Uterus (tissue), 4 donors: ENCODE data around the gene MAPKBP1. TPM values are rescaled to one million over a fixed set of nuclear protein-coding genes. Genes with fewer than 3 reads are reported as not detected.
"Not testable (repeated sequence)": the region's sequence is repeated elsewhere in the genome, so short reads cannot be mapped to it uniquely, and the experiment has no call there.

Experiments
- DNase-seq, 2 donors: peaks; one replicate each; pipeline ENCODE4 v3.0.0-alpha.2; 2019 to 2020
- H3K27ac ChIP-seq, 2 donors: fragments of 200-600 bp; sonication (generic); 1 replicate in 1 of 2; 2 replicates in 1 of 2; pipeline ENCODE4 v1.5.1; 2016 to 2018
- H3K27me3 ChIP-seq, 2 donors: fragments of 200-600 bp; sonication (generic); one replicate each; pipeline ENCODE4 v1.5.1; 2018 to 2019; ENCODE audit warnings: control low read depth in 1 of 2
- H3K36me3 ChIP-seq, 2 donors: fragments of 200-600 bp; sonication (generic); one replicate each; pipeline ENCODE4 v1.5.1; 2019; ENCODE audit warnings: control low read depth in 1 of 2
- H3K4me1 ChIP-seq, 2 donors: fragments of 200-600 bp; sonication (generic); one replicate each; pipeline ENCODE4 v1.5.1; 2018 to 2019; ENCODE audit warnings: control low read depth in 1 of 2
- H3K4me3 ChIP-seq, 2 donors: fragments of 200-600 bp; sonication (generic); 1 replicate in 1 of 2; 2 replicates in 1 of 2; pipeline ENCODE4 v1.5.1; 2018 to 2019; ENCODE audit warnings: mild to moderate bottlenecking in 1 of 2
- H3K9me3 ChIP-seq, 2 donors: fragments of 200-600 bp; sonication (generic); one replicate each; pipeline ENCODE4 v1.5.1; 2019; ENCODE audit warnings: control low read depth in 1 of 2
- CTCF ChIP-seq, 4 experiments: fragments of 200-600 bp in 2 of 4; fragments of 450-650 bp in 2 of 4; sonication (generic) in 2 of 4; IDR thresholded peaks; one replicate each; pipeline ENCODE4 v1.5.1; 2016 to 2019; ENCODE audit warnings: antibody characterized with exemption in 4 of 4, mild to moderate bottlenecking in 2 of 4, moderate library complexity in 1 of 4
- POLR2A ChIP-seq, 2 donors: fragments of 450-650 bp; IDR thresholded peaks; one replicate each; pipeline ENCODE4 v1.6.1; 2016; ENCODE audit warnings: antibody characterized with exemption in 2 of 2, mild to moderate bottlenecking in 1 of 2, moderate library complexity in 1 of 2
- intact Hi-C: fragments of 100-400 bp; cut with DNase I; formaldehyde crosslinking; loops from one replicate; pipeline ENCODE4 v1.15.1; 2023; ENCODE audit warnings: low total_unique reads
- total RNA-seq, 4 donors: library from RNA; depleted of rRNA in 3 of 4; stranded (reverse); fragments of >200 nt in 3 of 4; gene quantifications; one replicate each; pipeline versions ENCODE4 v1.1.0 to v1.2.4, GENCODE V29; 2014 to 2023
- donor health status: DM: yes; HTN: yes; CAD: no.

MAPKBP1 gene, protein sequence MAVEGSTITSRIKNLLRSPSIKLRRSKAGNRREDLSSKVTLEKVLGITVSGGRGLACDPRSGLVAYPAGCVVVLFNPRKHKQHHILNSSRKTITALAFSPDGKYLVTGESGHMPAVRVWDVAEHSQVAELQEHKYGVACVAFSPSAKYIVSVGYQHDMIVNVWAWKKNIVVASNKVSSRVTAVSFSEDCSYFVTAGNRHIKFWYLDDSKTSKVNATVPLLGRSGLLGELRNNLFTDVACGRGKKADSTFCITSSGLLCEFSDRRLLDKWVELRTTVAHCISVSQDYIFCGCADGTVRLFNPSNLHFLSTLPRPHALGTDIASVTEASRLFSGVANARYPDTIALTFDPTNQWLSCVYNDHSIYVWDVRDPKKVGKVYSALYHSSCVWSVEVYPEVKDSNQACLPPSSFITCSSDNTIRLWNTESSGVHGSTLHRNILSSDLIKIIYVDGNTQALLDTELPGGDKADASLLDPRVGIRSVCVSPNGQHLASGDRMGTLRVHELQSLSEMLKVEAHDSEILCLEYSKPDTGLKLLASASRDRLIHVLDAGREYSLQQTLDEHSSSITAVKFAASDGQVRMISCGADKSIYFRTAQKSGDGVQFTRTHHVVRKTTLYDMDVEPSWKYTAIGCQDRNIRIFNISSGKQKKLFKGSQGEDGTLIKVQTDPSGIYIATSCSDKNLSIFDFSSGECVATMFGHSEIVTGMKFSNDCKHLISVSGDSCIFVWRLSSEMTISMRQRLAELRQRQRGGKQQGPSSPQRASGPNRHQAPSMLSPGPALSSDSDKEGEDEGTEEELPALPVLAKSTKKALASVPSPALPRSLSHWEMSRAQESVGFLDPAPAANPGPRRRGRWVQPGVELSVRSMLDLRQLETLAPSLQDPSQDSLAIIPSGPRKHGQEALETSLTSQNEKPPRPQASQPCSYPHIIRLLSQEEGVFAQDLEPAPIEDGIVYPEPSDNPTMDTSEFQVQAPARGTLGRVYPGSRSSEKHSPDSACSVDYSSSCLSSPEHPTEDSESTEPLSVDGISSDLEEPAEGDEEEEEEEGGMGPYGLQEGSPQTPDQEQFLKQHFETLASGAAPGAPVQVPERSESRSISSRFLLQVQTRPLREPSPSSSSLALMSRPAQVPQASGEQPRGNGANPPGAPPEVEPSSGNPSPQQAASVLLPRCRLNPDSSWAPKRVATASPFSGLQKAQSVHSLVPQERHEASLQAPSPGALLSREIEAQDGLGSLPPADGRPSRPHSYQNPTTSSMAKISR (N-terminal part only)
- total RNA-seq = 10 to 100 TPM in 3 of 4 donors, 1 to 10 TPM in 1; 5.9 to 56.2 (median 23.5) TPM

DNA sequence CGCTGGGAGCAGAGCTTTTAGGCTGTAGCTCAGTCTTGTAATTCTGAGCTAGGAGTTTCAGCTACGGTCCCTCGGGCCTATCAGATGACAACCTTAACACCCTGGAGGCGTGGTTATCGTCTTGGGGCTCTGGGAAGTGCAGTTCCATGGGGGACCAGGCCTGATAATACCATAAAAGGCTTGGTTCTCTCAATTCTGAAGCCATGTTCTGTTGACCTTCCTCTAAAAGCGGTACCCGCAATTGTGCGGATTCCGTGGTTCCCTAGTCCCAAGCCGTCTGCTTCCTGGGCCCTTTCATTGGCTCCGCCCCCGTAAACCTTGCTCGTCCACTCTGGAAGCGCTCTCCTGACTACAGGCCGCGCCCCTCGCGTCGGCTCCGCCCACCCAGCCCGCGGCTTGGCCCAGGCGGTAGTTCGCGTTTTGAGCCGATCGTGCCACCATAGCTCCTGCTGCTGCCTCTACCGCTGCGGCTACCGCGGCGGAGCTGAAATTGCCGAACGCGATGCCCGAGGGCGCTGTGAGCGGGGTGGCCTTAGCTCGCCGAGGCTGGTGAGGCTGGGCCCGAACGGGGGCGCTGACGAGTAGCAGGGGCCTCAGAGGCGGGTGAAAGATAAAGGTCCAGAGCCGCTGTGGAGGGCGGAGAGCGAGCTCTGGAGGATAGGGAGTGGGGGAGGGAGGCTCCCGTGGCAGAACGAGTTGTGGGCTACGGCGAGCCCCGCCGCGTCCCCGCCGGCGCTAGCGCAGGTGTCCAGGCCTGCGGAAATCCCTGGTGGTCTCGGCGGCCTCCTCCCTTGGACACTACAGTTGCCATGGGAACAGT lies at the start of gene MAPKBP1:
Gene MAPKBP1, plus strand, starts transcription at position 423 of the 820 bp plus-strand sequence. CDS start 792 bp downstream, outside the sequence.
- Histone ChIP-seq H3K4me3 (peak within 1 kb of the TSS; percentile 55 to 71), H3K36me3 (no peaks in the 10 kb centered on the region), H3K27ac (peak within 1 kb of the TSS; percentile 87), H3K9me3 (no peaks in the 10 kb centered on the region), H3K27me3 (no peaks in the 10 kb centered on the region), H3K4me1 (peaks cover 6% of the 10 kb centered on the region in 2 donors)
- intact Hi-C loops = loop anchor here (5.0 kb wide), 1 partner anchor 38 kb away; no protein-coding TSS in a partner anchor
- peak; percentile 95 to 98 for DNase-seq
- TF ChIP-seq CTCF (IDR thresholded peaks at IDR 0.05) (peak; percentile 51 to 78 (median 73)), POLR2A (IDR thresholded peaks at IDR 0.05) (peak; percentile 72 to 77)

DNA sequence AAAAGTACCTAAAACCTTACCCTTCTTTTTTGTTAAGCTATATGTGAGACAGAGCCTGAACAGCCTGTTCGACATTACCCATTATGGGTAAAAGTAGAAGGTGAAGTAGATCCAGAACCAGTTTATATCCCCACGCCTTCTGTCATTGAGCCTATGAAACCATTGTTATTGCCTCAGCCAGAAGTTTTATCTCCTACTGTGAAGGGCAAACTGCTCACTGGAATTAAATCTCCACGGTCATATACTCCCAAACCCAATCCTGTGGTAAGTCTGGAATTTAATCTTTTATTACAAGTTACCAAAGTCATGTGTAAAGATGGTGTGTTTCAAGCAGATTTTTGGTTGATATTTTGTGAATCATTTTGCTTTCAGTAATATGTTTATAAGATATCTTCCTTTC lies 47.1 kb upstream of the MAPKBP1 start:
- no peak for TF ChIP-seq CTCF (IDR thresholded peaks at IDR 0.05)
- TF ChIP-seq POLR2A (IDR thresholded peaks at IDR 0.05) = no peak
- H3K4me3 ChIP-seq = no peak overlapping the region
- no peaks in the 10 kb centered on the region for H3K27me3 ChIP-seq
- intact Hi-C loops = no loop called here
- no peaks in the 10 kb centered on the region for H3K9me3 ChIP-seq
- H3K36me3 ChIP-seq = no peaks in the 10 kb centered on the region
- no peaks in the 10 kb centered on the region for H3K4me1 ChIP-seq
- no peak overlapping the region for H3K27ac ChIP-seq
- no peak for DNase-seq

DNA sequence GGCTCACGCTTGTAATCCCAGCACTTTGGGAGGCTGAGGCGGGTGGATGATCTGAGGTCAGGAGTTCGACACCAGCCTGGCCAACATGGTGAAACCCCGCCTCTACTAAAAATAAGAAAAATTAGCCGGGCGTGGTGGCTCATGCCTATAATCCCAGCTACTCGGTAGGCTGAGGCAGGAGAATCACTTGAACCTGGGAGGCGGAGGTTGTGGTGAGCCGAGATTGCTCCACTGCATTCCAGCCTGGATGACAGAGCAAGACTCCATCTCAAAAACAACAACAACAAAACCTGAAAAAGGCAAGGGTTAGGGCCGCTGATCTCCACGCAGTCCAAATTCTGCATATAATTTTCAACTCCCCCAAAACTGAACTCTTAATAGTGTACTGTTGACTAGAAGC lies 46.2 kb upstream of the MAPKBP1 start:
- intact Hi-C loops = not testable (repeated sequence)

DNA sequence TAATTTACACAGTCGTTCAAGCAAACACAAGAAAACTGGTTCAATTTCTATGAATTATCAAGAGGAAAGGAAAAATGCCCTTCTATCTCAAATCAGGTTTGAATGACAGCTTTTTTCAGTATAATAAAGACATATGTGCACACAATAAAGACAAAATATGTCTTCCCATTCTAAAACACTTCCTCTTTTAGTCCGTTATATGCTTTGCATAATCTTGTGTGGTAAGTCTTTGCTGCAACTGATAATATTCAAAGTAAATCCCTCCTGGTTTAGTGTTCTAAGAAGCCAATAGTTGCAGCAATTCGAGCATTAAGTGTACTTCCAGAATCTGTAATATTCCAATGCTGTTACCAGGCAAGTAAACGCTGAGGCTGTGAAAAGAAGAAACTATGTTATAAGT lies 43.7 kb upstream of the MAPKBP1 start:
- no peak for TF ChIP-seq POLR2A (IDR thresholded peaks at IDR 0.05)
- no peak for TF ChIP-seq CTCF (IDR thresholded peaks at IDR 0.05)
- Histone ChIP-seq H3K27me3 (no peaks in the 10 kb centered on the region), H3K9me3 (no peaks in the 10 kb centered on the region), H3K4me1 (no peaks in the 10 kb centered on the region), H3K27ac (no peak overlapping the region), H3K36me3 (no peaks in the 10 kb centered on the region), H3K4me3 (no peak overlapping the region)
- no peak for DNase-seq
- intact Hi-C loops = no loop called here

More for the DNA sequence above, 46.2 kb upstream of the MAPKBP1 start:
- H3K4me1 ChIP-seq, H3K9me3 ChIP-seq, H3K27ac ChIP-seq, H3K27me3 ChIP-seq, H3K4me3 ChIP-seq, DNase-seq, H3K36me3 ChIP-seq: not testable (repeated sequence)
